Fibroblast of pulmonary artery (primary cell): ENCODE measurements around the gene RCAN2.

Source experiments
- DNase-seq: peaks from one replicate; pipeline ENCODE4 v3.0.0-alpha.2; 2010; ENCODE audit warnings: low read depth
- H3K4me3 ChIP-seq: replicated peaks from 2 replicates; pipeline ENCODE4 v1.5.1; 2011; ENCODE audit warnings: low read depth, mild to moderate bottlenecking, control low read depth, low read length, moderate library complexity
- TF ChIP-seq, protein P1 (sequence below): IDR thresholded peaks from 2 replicates; pipeline ENCODE4 v1.5.1; 2011; ENCODE audit warnings: mild to moderate bottlenecking, control low read depth, low read length, inconsistent platforms; ENCODE audit errors: missing control alignments

The RCAN2 gene

DNA sequence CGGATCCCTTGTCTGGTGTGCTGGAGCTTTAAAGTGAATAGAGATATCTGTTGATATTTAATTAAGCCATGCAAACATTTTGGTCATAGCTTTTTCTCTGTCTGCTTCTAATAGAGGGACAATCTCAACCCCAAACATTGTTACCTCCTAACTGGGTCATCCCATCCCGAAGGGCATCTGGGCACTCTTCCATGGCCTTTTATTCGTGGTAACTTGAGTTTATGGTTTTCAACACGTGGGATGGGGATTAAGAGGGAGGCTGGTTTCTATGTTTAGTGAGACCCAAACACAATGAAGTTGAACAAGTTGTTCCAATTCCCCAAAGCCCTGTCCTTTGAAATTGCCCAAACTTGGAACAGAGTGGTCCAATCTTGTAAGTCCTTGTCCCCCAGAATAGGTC is 319.1 kb downstream of the RCAN2 start:
- TF ChIP-seq, protein P1, sequence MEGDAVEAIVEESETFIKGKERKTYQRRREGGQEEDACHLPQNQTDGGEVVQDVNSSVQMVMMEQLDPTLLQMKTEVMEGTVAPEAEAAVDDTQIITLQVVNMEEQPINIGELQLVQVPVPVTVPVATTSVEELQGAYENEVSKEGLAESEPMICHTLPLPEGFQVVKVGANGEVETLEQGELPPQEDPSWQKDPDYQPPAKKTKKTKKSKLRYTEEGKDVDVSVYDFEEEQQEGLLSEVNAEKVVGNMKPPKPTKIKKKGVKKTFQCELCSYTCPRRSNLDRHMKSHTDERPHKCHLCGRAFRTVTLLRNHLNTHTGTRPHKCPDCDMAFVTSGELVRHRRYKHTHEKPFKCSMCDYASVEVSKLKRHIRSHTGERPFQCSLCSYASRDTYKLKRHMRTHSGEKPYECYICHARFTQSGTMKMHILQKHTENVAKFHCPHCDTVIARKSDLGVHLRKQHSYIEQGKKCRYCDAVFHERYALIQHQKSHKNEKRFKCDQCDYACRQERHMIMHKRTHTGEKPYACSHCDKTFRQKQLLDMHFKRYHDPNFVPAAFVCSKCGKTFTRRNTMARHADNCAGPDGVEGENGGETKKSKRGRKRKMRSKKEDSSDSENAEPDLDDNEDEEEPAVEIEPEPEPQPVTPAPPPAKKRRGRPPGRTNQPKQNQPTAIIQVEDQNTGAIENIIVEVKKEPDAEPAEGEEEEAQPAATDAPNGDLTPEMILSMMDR: no peak
- DNase-seq: no peak
- H3K4me3 ChIP-seq: no peak overlapping the region
